ENCODE results near the gene CEBPA.

DNA sequence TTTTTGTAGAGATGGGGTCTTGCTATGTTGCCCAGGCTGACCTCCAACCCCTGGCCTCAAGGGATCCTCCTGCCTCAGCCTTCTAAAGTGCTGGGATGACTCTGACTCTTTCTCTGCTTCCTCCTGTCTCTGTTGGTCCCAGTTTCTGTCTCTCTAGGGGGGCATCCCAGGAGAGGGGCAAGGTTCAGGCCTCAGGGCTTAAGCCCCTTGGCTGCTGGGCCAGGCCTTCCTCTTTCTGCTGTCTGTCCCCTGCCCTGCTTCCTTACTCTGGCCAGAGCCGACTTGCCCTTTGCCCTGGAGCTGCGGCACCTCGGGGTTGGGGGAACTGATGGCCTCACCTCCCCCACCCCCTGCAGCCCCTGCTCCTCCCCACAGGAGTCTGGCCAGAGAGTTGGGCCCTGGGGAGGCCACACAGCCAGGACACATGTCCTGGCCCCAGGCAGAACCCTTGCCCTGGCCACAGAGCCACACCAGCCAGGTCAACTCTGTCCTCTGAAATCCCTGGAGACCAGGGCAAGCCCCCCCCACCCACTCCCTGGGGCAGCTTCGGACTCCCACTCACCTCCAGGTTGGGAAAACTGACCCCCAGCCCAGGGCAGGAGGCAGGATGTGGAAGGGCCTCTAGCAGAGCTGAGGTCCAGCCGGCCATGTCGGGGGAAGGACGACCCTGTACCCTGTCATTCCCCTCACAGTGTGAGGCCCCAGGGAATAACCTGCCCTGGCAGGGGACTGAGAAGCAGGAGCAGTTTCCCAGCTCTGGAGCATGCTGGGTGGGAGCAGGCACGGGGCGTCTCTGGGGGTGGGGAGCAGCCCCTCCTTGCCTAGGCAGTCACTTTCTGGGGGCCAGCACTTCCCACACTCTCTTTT is 23.7 kb downstream of the CEBPA start:
- TF ChIP-seq, protein P1, sequence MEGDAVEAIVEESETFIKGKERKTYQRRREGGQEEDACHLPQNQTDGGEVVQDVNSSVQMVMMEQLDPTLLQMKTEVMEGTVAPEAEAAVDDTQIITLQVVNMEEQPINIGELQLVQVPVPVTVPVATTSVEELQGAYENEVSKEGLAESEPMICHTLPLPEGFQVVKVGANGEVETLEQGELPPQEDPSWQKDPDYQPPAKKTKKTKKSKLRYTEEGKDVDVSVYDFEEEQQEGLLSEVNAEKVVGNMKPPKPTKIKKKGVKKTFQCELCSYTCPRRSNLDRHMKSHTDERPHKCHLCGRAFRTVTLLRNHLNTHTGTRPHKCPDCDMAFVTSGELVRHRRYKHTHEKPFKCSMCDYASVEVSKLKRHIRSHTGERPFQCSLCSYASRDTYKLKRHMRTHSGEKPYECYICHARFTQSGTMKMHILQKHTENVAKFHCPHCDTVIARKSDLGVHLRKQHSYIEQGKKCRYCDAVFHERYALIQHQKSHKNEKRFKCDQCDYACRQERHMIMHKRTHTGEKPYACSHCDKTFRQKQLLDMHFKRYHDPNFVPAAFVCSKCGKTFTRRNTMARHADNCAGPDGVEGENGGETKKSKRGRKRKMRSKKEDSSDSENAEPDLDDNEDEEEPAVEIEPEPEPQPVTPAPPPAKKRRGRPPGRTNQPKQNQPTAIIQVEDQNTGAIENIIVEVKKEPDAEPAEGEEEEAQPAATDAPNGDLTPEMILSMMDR (IDR thresholded peaks at IDR 0.05; ENCODE audit: insufficient read depth, low read length, poor library complexity, severe bottlenecking): no peak
- TF ChIP-seq EZH2phosphoT487 (conservative IDR thresholded peaks at IDR 0.05; ENCODE audit: low read length): no peak

All from SU-DHL-6 (cell line).